ENCODE results near the gene NOTCH2NLA.
"Not testable (repeated sequence)": the region's sequence is repeated elsewhere in the genome, so short reads cannot be mapped to it uniquely, and the experiment has no call there.

Gene NOTCH2NLA

DNA sequence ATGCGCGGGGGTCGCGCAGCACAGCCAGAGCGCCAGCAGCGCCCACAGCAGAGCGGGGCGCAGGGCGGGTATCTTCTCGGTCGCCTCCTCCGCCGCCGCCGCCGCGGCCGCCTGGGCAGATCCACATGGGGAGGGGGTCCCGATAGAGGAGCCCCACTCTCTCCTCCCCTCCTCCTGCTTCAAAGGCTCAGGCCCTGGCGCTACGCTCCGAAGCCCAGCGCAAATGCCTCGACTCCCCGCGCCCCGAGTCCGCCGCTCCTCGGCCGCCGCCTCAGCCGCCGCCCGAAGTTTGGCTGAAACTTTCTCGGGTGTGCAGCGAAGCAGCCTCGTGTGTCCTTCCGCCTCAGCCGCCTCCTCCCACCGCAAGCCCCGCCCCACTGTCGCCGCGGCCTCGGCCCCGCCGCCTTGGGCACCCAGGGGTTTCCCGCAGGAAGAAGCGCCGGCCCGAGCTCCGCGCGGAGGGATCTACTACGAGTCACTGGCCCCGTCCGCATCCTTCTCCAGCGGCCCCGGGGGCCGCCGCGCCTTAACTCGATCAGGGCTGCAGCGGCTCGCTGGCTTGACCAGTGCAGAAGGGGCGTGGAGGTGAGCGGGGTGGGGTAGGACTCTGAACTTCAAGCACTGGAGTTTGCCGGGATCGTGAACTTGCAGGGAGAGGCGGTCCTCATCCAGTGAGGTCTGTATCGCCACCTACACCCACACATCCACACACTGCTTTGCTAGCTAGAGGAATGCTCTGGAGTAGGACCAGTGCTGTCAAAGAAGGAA lies at the start of gene NOTCH2NLA:
NOTCH2NLA (minus strand) TSS at position 312 of the 768 bp plus-strand sequence. CDS start 39,684 bp downstream, outside the sequence.
- DNase-seq, result not testable (repeated sequence)

DNA sequence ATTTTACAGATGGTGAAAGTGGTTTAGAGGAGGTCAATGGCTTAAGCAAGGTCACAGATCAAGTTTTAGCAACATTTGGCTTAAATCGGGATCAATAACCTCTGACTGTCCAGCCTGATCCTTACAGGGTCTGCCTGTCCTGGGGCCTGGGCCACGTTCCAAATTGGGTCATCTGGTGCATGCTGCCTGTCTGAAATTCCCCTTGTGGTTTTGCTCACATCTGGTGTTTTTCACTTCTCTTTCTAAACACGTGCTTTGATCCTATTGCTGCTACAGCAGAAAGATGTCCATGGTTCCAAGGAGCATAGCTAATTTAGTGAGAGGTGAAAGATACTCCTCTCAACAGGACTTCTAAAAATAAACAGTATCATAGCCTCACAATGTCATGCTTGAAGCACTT lies 49.5 kb upstream of the NOTCH2NLA start:
- DNase-seq, result not testable (repeated sequence)

DNA sequence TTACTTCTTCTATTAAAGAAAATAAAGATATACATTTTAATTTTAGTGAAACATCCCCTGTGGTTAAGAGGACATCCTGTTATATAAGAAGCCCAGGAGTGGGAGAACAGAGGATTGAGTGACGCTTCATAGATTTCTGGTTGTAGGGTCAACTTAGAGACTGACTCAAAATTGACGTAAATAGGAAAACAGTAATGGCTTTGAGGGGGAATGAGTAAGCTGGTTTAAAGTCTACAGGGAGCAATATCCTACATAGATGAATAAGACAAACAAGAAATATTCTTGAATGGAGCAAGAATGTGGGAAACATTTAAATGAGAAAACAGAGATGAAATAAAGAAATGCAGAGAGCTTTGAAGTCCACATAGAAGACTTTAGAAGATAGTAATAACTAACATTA lies 48.3 kb upstream of the NOTCH2NLA start:
- not testable (repeated sequence) for DNase-seq

DNA sequence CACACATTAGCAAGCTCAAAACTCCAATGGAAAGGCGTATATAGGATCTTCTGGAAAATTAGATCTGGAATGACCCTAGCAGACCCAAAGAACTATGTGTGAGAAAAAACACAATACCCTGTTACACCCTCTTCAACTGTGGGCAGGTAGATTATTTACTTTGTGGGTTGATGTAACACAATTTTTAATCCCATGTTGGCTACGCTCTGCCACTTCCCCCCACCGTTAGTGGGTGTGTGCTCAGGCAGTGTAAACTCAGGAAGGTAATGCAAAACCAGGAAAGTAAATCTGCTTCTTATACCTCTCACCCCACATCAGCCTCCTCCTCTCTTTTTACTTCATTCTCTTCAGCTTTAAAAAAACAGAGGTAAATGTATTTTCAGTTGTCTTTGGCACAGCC lies 45.3 kb upstream of the NOTCH2NLA start:
- not testable (repeated sequence) for DNase-seq

DNA sequence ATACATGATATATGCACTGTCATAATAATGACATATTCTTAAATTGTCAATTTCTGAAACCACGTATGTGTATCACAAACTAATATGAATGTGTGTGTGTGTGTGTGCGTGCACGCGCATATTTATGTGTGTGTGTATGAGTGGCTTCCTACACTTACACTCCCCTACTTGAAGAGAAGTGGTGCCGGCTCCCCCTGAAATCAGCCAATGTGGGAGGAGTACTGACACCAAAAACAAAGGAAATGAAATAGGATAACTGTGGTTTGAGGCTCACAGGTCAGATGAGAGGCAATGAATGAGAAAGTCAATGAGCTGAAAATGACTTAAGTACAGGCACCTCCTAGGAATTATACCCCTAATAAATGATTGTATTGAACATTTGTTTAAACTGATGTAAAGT lies 44.4 kb upstream of the NOTCH2NLA start:
- DNase-seq, result not testable (repeated sequence)

DNA sequence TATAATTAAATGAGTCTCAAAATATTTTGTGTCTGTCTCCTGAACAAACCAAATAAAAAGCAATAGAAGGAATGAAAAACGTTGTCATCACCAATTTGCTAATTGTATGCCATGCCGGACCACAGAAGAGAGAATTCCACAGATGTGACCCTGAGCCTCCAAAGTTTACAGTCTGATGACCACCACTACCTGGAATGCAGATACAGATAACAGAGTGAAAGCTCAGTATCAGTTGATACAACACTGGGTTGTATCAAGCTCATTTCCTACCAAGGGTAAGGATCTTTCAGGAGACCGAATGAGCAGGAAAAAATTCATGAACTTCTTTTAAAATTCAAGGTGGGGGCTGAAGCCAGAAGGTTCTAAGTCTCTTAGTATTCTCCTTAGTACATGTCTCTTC lies 43.9 kb upstream of the NOTCH2NLA start:
- not testable (repeated sequence) for DNase-seq

DNA sequence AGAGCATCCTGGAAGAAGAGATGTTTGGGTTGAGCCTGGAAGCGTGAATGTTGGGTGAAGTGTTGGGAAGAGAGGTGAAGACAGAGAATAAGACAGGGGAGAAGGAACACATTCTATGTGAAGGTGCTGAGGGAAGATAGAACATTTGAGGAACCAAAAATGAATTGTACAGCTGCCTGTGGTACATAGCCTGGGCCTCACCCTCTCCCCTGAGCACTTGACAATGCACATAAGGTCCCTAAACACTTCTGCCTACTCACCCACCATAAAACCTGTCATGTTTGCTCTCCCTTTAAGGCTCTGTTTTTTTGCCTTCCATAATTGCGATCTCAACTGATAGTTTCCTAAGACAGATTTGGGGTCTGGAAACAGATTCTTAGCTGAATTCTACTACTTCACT lies 43.2 kb upstream of the NOTCH2NLA start:
- DNase-seq, result not testable (repeated sequence)

DNA sequence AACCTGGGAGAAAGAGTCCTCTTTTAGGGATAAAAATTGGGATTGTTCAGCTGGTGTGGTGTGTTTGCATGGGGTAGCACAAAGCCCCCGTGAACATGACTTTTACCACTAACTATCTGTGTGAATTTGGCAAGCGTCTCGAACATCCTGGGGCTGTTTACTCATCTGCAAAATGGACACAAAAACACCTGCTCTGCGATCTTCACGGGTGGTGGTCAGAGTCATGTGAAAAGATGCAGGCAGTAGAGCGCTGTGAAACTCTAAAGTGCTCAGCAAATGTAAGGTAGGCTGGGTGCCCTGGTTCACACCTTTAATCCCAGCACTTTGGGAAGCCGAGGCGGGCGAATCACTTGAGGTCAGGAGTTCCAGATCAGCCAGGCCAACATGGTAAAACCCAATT lies 41.3 kb upstream of the NOTCH2NLA start:
- not testable (repeated sequence) for DNase-seq

DNA sequence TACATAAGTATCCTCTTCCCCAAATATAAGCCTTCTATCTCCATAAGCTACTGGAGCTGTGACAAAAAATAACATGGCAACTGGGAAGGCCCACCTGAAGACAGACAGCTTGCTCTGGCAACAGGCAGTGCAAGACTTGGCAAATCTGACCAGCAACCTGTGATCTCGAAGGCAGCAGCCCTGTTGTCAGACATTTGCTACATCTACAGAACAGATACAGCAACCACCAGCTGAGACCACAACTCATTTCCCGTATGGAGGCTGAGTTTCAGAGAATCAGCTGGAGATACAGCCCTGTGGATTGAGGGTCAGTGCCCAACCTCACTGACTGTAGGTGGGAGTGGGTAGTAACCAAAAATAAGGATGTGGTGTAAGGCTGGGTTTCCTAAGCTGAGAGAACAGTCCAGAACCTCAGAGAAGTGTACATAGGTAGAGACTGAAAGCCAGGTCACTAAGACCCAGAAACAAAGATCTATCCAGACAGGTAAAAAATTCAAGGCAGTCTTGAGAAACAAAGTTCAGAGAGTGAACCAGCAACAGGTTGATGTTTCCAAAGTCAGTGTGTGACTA lies 37.4 kb upstream of the NOTCH2NLA start:
- not testable (repeated sequence) for DNase-seq

DNA sequence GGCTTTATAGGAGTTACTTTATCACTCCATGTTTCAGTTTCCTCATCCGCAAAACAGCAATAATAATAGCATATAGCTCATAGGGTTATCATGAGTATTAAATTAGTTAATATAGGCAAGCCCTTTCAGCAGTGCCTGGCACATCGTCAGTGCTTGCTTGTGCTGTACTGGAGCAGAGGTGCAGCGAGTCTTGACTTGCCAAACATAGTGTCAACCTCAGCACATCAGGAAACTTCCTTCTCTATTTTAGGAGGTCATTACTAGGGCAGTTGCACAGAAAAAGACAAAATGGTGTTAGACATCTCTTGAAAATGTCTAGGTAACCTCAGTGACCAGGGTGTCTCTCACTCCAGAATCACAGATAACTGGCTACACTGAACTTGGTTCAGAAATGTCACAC lies 35.9 kb upstream of the NOTCH2NLA start:
- not testable (repeated sequence) for DNase-seq

DNA sequence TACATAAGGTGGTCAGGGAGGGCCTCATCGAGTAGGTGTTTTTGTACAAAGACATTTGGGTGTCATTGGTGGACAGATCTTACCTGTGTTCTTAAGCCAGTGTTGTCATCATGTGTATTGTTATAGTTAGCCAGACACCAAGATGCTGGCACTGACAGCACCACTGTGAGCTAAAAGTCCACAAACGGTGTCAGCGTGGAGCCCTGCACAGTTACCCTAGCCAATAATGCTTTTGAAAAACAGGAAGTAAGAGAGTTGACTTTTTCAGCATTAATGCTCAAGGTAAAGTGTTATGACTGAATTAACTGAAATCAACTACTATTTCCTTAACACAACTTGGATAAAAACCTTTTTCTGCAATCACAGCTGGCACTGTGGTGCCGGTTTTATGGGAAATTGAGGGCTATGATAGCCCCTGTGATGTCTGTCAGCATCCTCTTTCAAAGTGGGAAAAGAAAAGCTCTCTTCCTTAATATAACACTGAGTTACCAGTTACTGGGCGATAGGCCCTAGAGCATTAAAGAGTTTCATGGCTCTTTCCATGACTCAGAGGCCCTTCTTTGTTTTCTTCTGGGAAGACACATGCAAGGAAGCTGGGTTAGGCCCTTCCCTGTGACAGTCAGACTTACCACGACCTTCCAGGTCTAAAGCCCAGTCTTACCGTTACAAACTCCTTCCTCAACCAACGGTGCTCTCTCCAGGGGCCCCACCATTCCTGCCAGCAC lies 31.3 kb upstream of the NOTCH2NLA start:
- DNase-seq, result not testable (repeated sequence)

DNA sequence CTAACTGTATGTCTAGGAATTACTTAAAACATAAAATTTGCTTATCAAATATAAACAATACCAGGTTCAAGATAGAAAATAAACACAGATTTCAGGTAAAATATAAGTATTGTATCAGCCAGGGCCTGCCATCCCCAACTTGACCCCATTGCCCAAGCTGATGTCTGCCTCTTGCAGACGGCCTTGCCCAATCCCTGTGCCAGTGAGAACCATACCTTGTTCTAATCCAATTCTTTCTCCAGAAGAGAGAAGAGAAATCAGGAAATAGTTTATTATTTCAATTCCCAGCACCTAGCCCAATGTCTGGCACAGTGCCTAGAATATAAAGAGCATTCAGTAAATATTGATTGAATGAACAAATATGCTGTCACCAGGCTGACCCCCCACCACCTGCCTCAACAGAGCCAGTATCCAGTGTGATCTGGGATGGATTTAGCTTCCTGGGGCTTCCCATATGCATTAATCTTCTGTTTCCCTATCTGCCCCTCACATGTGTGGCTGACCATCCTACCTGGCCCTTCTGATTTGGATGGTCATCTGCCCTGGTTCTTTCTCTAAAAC lies 29.3 kb upstream of the NOTCH2NLA start:
- not testable (repeated sequence) for DNase-seq

DNA sequence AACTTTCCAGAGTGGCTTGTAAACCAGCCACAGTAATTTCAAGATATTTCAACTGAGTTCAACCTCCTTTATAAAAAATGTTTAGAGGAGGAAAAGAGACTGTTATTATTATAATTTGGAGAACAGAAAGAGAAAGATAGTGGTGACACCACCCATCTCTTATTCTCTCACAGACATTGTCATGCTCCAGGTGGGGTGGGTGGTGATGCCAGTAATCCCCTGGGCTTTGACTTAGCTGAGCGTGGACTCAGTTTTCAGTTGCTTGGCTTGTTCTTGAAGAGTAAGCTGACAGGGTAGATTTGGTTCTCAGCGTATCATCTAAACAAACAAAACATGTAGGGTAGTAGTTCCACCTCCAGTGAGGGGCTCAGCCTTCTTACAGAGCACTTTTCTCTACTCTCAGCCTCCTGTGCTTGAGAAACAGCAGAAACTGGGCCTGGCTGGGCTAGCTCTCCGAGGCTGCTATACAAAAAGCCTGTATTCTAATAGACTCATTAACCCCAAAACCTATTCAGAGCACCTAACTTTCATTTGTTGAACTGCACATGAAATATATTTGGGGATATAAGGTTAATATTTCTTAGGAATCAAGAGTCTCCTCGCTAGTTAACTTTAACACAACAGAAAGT lies 25.9 kb upstream of the NOTCH2NLA start:
- not testable (repeated sequence) for DNase-seq

DNA sequence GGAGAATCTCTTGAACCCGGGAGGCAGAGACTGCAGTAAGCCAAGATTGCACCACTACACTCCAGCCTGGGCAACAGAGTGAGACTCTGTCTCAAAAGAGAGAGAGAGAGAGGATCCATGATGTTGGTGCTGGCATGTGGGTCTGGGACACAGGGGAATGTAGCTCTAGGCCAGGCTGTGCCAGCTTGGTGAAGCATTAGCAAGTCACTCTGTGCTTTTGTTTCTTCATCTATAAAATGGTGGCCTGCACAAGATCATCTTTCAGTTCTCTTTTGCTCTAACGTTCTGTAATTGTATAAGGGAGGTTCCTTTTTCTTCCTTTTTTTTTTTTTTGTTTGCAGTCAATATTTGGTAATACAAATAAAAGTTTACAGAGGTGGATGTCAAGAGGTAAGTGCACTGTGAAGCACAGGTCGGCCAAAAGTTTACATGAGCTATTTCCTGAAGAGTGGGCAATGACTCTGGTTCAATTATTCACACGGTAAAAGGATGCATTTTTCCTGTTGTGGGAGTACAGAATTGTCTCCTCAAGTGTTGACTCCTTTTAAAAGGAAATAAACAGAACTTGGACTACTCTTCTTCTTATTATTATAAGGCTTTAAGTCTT lies 24.5 kb upstream of the NOTCH2NLA start:
- DNase-seq, result not testable (repeated sequence)

DNA sequence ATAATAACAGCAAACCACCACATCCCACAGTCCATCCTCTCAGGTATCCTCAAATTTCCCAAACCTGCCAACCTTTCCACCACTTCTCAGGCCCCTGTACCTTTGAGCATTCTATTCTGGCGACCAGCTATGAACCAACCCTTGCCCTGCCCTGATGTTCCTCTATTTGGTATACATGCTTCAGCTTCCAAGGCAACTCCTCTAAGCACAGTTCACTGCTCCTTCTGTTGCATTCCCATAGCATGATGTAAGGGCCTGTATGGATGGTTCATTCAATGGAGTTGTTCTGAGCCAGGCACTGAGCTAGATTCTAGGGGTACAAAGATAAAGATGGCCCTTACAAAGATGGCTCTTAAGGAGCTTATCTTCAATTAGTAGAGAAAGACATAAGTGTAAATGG lies 22.7 kb upstream of the NOTCH2NLA start:
- not testable (repeated sequence) for DNase-seq

DNA sequence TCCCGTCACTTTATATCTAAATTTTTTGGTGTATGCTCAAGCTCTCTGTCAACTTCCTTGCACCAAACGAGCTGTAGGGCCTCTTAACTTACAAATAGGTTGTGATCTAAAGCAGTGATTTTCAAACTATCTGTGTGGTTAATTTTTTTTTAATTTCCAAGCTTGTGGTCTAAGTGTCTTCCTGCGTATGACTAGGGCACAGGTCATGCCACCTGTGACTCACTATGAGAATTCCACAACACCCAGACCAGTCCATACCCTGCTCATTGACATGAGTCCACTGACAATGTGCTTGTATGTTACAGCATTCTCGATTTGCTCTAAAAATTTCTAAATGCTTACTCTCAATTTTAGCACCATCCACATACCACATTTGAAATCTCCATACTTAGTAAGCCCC lies 19.8 kb upstream of the NOTCH2NLA start:
- DNase-seq, result not testable (repeated sequence)

DNA sequence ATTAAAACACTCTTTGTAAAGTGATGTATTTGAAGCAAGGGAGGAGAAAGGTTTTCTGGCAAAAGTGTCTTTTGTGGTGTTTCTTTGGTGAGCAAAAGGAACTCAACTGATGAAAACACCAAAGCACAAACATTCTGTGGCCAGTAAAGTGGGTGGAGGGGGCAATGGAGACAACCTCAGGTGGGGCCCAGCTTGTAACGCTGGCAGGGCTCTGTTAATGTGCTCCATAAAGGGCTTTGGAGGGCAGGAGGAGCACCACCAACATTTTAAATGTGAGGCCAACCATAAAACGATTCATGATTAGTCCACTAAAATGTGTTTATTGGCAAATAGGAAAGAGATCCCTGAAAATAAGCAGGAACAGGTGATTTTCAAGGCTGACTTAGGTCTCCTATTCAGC lies 7.8 kb upstream of the NOTCH2NLA start:
- DNase-seq, result not testable (repeated sequence)

DNA sequence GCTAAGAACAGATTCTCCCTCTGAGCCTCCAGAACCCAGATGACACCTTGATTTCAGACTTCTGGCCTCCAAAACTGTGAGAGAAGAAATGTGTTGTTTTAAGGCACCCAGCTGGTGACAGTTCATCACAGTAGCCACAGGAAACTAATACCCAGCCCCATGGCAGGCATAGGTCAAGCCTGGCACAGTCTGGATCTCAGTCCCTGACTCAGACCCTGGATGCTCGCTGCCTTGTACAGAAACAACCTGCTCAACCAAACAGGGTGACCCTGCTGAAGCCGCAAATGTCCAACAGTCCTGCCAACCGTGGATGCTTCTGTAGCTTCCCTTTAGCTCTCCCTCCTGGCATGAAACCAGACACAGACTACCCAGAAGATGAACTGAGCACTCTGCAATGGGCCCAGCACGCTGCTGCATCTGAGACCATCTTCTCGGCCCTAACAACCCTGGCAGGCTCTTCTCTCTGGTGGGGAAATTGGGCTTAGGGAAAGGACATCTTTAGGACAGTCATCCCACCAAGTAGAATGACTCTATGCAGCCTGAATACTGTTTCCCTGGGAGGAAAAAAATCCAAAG lies 7.3 kb upstream of the NOTCH2NLA start:
- not testable (repeated sequence) for DNase-seq

DNA sequence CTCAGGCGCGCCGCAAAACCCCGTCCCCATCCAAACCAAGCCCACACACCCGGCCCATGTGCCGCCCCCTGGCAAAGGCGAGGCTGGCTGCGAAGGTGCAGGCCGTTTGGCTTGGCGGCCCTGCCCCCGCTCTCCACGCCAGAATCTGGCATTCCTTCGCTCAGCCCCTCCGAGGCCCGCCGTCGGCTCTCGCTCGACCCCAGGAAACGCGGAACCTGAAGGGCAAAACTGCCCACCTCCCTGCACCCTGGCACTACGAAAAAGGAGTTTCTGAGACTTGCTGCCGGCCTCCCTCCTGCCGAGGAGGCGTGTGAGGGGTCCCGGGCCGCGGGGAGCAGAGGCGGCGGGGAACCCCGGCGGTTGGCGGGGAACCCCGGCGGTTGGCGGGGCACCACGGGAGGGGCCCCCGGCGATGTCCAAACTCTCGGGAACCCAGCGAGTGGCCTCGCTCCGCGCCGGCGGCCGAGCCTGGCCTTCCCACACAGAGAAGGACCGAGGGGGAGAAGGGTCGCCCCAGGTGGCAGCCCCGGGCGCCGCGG lies 608 bp downstream of the NOTCH2NLA start:
- DNase-seq, result not testable (repeated sequence)

DNA sequence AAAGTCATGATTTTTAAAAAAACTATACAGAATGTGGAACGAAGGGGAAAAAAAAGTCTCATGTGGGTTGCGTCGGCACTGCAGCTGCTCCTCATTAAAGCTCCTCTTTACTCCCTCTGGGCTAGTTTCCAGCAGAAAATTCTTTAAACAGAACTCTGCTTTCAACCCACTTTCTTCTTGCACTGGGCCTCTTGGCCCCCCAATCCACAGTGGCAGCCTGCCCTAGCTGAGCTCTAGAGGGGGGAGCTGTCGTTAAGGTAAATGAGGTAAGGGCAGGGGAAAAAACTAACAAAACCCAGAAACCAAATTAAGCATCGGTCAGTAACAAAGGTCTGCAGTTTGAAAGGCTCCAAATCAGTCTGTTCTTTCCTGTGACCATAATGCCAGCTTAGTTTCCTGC lies 54.3 kb downstream of the NOTCH2NLA start:
- DNase-seq, result not testable (repeated sequence)

DNA sequence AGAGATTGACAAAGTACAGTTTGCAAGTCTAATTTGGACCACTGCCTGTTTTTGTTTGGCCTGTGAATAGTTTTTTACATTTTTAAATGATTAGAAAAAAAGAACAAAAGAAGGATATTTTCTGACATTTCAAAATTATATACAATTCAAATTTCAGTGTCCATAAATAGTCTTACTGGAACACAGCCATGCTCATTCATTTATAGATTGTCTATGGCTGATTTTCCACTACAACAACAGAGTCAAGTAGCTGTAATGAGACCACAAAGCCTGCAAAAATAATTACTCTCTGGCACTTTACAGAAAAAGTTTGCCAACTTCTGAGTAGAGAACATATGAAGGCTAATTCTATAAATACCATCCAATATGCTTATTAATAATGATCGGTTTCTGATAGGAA lies 61.1 kb downstream of the NOTCH2NLA start:
- DNase-seq, result not testable (repeated sequence)

DNA sequence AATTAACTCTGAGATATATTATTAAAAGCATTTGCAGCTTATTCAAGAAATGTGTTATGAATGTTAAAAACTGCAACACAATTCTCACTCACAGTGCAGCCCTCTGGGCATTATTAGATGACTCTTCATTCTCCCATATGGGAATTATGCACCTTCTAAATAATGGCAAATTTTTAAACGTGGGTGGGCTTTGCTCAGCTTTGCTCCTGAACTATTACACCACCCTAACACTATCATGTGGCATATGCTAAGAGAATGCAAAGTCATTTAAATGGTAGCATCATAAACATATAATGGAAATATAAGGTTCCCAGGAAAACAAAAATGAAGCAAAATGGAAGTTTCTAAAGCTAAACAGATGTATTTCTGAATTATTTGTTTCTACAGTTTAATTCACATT lies 61.5 kb downstream of the NOTCH2NLA start:
- not testable (repeated sequence) for DNase-seq

Data from NCI-H226 (cell line).